Activated naive CD8-positive, alpha-beta T cell treated with anti-CD3 and anti-CD28 coated beads, Interleukin-2, amount 10 ng/mL, durations not matched to agents 7 days and 5 days (primary cell): ENCODE results near the gene CAPN11. TPM values are rescaled to one million over a fixed set of nuclear protein-coding genes. Genes with fewer than 3 reads are reported as not detected.
A peak's percentile ranks its signal among the peaks of the same experiment; 100 is the strongest.

ENCODE experiments used
- ATAC-seq: fragments of 150-1000 bp; cut with Tn5 transposase; one replicate; pipeline ENCODE4 v1.10.0; 2021; ENCODE audit warnings: low read depth, moderate library complexity
- POLR2A ChIA-PET: fragments of 350-600 bp; sonication (Branson Sonifier 250); formaldehyde crosslinking; loops from one replicate; lab custom pipeline; 2021; ENCODE audit warnings: antibody characterized with exemption; lab: Charles Lee
- DNase-seq: peaks from one replicate; pipeline ENCODE4 v3.0.0; 2021
- H3K27ac Mint-ChIP-seq: one replicate; pipeline ENCODE4 v1.8.0; 2022; ENCODE audit warnings: mild to moderate bottlenecking, mixed read lengths
- H3K27me3 Mint-ChIP-seq: one replicate; pipeline ENCODE4 v1.8.0; 2022; ENCODE audit warnings: mild to moderate bottlenecking, moderate library complexity, mixed read lengths
- H3K36me3 Mint-ChIP-seq: one replicate; pipeline ENCODE4 v1.8.0; 2021; ENCODE audit warnings: mild to moderate bottlenecking, mixed read lengths
- H3K4me1 Mint-ChIP-seq: one replicate; pipeline ENCODE4 v1.8.0; 2021; ENCODE audit warnings: mixed read lengths
- H3K4me3 Mint-ChIP-seq: one replicate; pipeline ENCODE4 v1.8.0; 2022; ENCODE audit warnings: mild to moderate bottlenecking, moderate library complexity, mixed read lengths
- H3K9me3 Mint-ChIP-seq: one replicate; pipeline ENCODE4 v1.8.0; 2021; ENCODE audit warnings: mixed read lengths
- total RNA-seq, 2 experiments: library from RNA; stranded (reverse); gene quantifications; one replicate each; pipeline ENCODE4 v1.2.3, GENCODE V29; 2021

Gene CAPN11
- total RNA-seq, 2 experiments from 2014 or later, result not detected

DNA sequence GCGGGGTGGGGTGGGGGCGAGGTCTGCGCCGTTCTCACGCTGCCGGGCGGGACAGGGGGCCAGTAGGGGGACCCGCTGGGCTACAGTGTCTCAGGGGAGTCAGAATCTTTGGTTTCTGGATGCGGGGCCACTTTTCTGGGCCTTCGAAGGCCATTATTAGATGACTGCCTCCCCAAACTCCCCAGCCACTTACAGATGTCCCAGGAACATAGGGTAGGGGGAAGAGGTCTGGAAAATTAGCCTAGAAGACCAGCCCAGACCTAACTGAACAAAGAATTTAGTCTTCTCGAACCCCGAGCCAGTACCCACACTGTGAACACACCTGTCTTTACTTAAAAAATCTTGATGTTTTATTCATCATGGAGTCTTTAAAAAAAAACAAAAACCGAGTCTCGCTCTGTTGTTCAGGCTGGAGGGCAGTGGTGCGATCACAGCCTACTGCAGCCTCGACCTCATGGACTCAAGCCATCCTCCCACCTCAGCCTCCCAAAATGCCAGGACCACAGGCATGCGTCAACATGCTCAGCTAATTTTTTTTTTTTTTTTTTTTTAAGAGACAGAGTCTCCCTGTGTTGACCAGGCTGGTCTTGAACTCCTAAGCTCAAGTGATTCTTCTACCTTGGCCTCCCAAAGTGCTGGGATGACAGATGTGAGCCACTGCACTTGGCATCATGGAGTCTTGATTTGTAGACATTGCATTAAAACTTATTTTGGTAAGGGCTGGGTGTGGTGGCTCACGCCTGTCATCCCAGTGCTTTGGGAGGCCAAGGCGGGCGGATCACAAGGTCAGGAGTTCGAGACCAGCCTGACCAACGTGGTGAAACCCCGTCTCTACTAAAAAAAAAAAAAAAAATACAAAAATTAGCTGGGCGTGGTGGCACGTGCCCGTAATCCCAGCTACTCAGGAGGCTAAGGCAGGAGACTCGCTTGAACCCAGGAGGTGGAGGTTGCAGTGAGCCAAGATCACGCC is 61.5 kb downstream of the CAPN11 start:
- POLR2A ChIA-PET, result interaction anchor here (0.6 to 1.3 kb wide), 2 partner anchors 27 to 42 kb away, joined by 4 read pairs; partner anchors contain the start of gene HSP90AB1
- H3K36me3 Mint-ChIP-seq, result no peaks in the 10 kb centered on the region

DNA sequence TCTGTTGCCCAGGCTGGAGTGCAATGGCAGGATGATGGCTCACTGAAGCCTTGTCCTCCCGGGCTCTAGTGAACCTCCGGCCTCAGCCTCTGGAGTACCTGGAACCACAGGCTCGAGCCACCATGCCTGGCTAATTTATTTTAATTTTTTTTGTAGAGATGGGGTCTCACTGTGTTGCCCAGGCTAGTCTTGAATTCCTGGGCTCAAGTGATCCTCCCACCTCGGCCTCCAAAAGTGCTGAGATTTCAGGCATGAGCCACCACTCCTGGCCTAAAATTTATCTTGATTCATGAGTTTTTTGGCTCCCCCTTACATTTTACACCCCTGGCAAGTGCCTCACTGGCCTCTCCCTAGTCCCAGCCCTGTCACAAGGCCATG is 62.3 kb downstream of the CAPN11 start:
- peaks cover 35% of the 10 kb centered on the region for H3K4me1 Mint-ChIP-seq
- H3K4me3 Mint-ChIP-seq, result no peak overlapping the region
- POLR2A ChIA-PET, result interaction anchor here (0.6 to 5.6 kb wide), 2 partner anchors 26 to 43 kb away, joined by 4 to 44 read pairs; partner anchors contain the start of gene HSP90AB1
- DNase-seq, result no peak
- H3K27me3 Mint-ChIP-seq, result peaks cover 11% of the 10 kb centered on the region
- H3K36me3 Mint-ChIP-seq, result no peaks in the 10 kb centered on the region
- H3K27ac Mint-ChIP-seq, result peak overlapping the region; percentile 12
- H3K9me3 Mint-ChIP-seq, result no peaks in the 10 kb centered on the region
- ATAC-seq, result no peak

More for the DNA sequence above, 61.5 kb downstream of the CAPN11 start:
- Mint-ChIP-seq H3K27me3 (peaks cover 11% of the 10 kb centered on the region), H3K27ac (no peak overlapping the region), H3K4me3 (no peak overlapping the region), H3K9me3 (no peaks in the 10 kb centered on the region), H3K4me1 (peaks cover 31% of the 10 kb centered on the region)
- ATAC-seq (no peak), DNase-seq (no peak)

DNA sequence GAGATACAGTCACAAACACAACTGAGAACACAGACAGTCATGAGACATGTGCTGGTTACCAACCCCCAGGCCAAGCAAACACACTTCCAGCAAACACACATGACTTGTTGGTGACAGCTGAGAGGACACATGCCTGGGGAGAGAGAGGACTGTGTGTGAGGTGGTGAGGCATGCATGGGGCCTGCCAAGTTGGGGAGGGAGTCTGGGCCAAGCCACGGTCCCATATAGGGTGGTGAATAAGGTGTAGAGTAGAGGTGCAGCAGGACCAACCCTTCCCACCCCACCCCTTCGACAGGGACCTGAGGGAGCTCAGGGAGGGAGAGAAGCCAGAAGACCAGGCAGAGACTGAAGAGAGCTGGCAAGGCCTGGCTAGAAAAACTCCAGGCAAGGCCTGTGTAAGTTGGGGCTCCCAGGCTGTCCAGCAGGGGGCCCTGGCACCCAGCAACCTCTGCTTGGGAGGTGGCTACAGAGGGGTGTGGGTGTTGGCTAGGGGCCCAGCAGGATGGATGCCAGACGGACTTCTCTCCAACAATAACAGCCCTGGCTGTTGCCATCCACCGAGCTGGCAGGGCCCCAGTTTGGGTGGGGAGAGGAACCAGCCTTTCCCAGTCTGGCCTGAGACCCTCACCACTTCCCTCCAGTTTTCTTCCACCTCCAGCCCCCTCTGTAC is 62.8 kb downstream of the CAPN11 start:
- POLR2A ChIA-PET, result interaction anchor here (5.6 kb wide), 1 partner anchor 26 kb away, joined by 44 read pairs; the partner anchor contains the start of gene HSP90AB1
- ATAC-seq, result peak; percentile 65
- H3K27ac Mint-ChIP-seq, result peak overlapping the region; percentile 12
- peaks cover 11% of the 10 kb centered on the region for H3K27me3 Mint-ChIP-seq
- H3K4me1 Mint-ChIP-seq, result peaks cover 37% of the 10 kb centered on the region
- peak; percentile 80 for DNase-seq
- no peaks in the 10 kb centered on the region for H3K36me3 Mint-ChIP-seq
- H3K4me3 Mint-ChIP-seq, result no peak overlapping the region
- H3K9me3 Mint-ChIP-seq, result no peaks in the 10 kb centered on the region

DNA sequence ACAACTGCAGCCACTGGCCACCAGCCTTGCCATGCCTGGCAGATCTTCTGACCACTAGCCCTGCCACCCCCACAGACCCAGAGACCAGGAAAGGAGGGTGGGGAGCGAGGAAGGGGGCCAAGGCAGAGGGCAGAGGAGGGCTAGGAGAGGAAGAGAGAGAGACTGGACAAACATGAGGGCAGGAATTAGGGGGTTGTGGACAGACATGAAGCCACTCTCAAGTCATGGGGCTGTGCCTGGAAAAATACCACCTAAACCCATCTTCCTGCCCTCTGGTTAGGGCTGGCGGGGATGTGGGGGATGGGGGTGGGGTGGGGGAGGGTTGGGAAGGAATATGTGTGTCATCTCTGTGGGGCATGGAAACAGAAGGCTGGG is 63.3 kb downstream of the CAPN11 start:
- H3K4me3 Mint-ChIP-seq, result no peak overlapping the region
- POLR2A ChIA-PET, result interaction anchor here (5.6 kb wide), 1 partner anchor 25 kb away, joined by 44 read pairs; the partner anchor contains the start of gene HSP90AB1
- no peak overlapping the region for H3K27ac Mint-ChIP-seq

DNA sequence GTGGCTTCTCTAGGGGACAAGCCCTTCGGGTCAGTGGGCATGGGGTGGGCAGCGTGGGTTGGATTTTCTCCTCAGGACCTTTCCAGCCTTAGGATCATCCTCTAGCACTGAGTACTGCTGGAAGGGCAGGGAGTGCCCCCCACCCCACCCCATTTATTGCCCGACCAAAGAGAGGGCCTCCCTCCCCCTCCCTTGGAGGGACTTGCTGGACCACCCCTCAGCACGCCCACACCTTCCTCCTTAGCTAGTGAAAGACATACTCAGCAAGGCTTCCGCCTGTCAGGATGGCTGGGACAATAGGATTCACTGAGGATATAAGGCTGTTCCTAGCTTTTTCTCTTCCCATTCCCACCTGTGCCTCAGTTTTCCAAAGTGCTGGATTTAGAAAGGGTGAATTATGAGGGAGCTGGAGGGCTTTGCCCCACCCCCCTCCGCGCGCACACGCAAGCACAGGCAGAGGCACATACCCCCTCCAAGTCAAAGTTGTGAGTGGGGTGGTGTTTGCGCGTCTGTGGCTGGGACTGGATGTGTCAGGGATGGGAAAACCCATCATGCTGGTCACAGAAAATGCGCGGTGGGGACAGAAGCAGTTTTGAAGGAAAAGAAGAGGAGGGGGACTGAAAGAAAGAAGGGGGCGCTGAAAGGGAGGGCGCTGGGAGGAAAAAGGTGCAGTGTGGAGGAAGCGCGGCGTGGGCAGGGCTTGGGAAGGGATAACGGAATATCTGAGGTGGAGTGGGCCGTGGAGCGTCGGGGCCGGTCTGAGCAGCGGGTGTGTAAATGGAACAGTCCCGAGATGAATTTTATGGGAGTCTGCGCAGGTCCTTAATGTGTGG is 64.1 kb downstream of the CAPN11 start:
- Mint-ChIP-seq H3K4me1 (peaks cover 40% of the 10 kb centered on the region), H3K27me3 (peaks cover 11% of the 10 kb centered on the region), H3K4me3 (peak overlapping the region; percentile 83), H3K36me3 (no peaks in the 10 kb centered on the region), H3K27ac (peak overlapping the region; percentile 85), H3K9me3 (no peaks in the 10 kb centered on the region)
- DNase-seq, result no peak
- POLR2A ChIA-PET, result interaction anchor here (0.6 to 5.6 kb wide), 4 partner anchors 11 to 24 kb away, joined by 4 to 44 read pairs (median 8); partner anchors contain the start of gene HSP90AB1
- ATAC-seq, result no peak

More for the DNA sequence above, 63.3 kb downstream of the CAPN11 start:
- DNase-seq, result no peak
- Mint-ChIP-seq H3K4me1 (peaks cover 40% of the 10 kb centered on the region), H3K36me3 (no peaks in the 10 kb centered on the region), H3K27me3 (peaks cover 11% of the 10 kb centered on the region), H3K9me3 (no peaks in the 10 kb centered on the region)
- no peak for ATAC-seq

DNA sequence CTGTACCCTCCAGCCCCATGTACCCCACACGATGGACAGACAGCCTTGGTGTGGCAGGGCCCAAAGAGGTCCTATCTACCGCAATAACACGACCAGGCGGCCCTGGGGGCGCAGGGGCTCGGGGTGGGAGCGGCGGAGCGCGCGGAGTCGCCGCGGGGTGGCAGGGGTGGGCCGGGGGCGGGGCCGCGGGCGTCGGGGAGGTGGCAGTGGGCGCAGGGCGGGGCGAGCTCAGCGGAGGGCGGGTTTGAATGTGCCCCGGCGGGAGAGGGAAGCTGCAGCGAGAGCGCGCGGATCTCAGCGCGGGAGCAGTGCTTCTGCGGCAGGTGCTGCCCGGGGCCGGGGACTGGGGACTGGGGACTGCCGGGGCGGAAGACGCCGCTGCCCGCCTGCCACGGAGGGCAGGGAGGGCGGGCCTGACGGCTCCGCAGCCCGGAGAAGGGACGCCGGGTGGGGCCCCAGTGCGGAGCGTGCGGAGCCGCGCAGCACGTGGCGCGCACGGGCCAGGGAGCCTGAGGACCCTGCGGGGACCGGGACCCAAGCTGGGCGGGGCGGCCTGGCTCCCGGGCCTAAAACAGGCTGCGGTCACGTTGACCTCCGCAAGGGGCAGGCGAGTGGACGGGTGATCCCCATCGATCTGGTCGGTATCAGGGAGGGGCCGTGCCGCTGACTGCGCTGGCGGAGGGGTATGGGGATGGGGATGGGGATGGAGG is 64.9 kb downstream of the CAPN11 start, which contains the start of gene SLC29A1:
Gene SLC29A1, plus strand, starts transcription at position 277 of the 710 bp plus-strand sequence. CDS start 3,719 bp downstream, outside the sequence.
- peak; percentile 86 for DNase-seq
- POLR2A ChIA-PET, result interaction anchor here (0.6 to 5.6 kb wide), 6 partner anchors 11 to 30 kb away, joined by 4 to 44 read pairs (median 6); partner anchors contain the start of gene HSP90AB1
- peak; percentile 79 for ATAC-seq
- Mint-ChIP-seq H3K9me3 (no peaks in the 10 kb centered on the region), H3K27me3 (peaks cover 6% of the 10 kb centered on the region), H3K4me3 (peak within 1 kb of the TSS; percentile 83), H3K4me1 (peaks cover 40% of the 10 kb centered on the region), H3K36me3 (no peaks in the 10 kb centered on the region), H3K27ac (peak within 1 kb of the TSS; percentile 85)

DNA sequence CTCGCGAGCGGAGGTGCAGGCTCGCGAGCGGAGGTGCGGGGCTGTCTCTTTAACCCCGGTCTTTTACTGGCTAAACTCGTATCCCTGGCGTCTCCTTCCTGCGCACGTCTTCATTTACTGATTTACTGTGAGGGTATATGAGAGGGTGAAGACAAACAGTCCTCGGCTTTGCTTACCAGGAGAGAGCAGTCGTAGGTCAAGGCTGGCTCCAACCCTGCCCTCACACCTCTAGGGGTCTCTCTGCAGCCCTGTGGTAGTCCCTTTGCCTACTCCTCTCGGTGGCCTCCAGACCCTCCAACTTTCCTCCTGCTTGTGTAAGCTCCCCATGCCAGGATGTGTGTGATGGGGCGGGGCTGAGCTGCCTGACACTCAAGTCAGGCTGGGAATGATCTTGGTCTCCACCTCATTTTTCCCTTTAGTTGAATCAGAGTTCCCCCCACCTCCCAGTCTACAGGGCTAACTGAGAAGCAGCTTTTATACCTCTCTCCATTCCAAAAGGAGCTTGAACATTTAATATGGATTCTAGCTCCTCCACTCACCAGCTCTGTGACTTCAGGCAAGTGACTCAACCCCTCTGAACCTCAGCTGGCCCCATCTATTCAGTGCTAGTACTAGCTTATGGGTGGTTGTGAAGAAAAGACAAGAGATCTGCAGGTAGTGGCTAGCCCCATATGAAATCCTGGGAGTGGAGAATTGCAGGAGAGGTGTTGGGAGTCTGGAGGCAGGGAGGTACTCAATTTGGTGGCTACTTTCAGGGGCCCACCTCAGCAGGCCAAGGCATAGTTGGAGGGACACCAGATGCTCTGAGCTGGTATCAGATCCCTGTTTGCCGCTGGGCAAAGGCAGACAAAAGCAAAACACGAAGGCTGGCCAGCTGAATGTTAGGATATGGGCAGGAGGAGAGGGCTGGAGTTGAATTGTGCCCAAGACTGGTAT is 65.7 kb downstream of the CAPN11 start:
- no peaks in the 10 kb centered on the region for H3K9me3 Mint-ChIP-seq
- H3K36me3 Mint-ChIP-seq, result no peaks in the 10 kb centered on the region
- peak overlapping the region; percentile 70 for H3K27ac Mint-ChIP-seq
- ATAC-seq (no peak), DNase-seq (peak; percentile 44)
- POLR2A ChIA-PET, result interaction anchor here (0.7 to 5.6 kb wide), 7 partner anchors 10 to 994 kb away, joined by 3 to 44 read pairs (median 4); partner anchors contain the start of gene HSP90AB1
- peaks cover 38% of the 10 kb centered on the region for H3K4me1 Mint-ChIP-seq
- H3K27me3 Mint-ChIP-seq, result no peaks in the 10 kb centered on the region
- peak overlapping the region; percentile 83 for H3K4me3 Mint-ChIP-seq

DNA sequence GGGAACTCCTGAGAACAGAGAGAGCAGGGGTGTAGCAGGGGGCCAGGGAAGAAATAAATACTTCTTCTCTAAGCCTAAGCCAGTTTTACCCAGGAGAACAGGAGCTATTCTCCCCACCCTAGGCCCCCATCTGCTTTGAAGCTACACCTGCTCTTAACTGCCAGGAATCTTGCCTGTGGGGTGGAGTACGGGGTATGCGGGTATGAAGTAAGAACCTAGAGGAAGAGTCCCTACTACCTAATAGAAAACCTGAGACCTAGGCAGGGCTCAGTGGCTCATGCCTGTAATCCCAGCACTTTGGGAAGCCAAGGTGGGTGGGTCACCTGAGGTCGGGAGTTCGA is 66.3 kb downstream of the CAPN11 start:
- no peaks in the 10 kb centered on the region for H3K27me3 Mint-ChIP-seq
- no peak overlapping the region for H3K27ac Mint-ChIP-seq
- peaks cover 38% of the 10 kb centered on the region for H3K4me1 Mint-ChIP-seq
- H3K9me3 Mint-ChIP-seq, result no peaks in the 10 kb centered on the region
- DNase-seq, result no peak
- ATAC-seq, result no peak
- POLR2A ChIA-PET, result interaction anchor here (0.7 to 5.6 kb wide), 6 partner anchors 9 to 995 kb away, joined by 3 to 44 read pairs (median 6); partner anchors contain the start of gene HSP90AB1
- H3K4me3 Mint-ChIP-seq, result peak overlapping the region; percentile 83
- H3K36me3 Mint-ChIP-seq, result no peaks in the 10 kb centered on the region

DNA sequence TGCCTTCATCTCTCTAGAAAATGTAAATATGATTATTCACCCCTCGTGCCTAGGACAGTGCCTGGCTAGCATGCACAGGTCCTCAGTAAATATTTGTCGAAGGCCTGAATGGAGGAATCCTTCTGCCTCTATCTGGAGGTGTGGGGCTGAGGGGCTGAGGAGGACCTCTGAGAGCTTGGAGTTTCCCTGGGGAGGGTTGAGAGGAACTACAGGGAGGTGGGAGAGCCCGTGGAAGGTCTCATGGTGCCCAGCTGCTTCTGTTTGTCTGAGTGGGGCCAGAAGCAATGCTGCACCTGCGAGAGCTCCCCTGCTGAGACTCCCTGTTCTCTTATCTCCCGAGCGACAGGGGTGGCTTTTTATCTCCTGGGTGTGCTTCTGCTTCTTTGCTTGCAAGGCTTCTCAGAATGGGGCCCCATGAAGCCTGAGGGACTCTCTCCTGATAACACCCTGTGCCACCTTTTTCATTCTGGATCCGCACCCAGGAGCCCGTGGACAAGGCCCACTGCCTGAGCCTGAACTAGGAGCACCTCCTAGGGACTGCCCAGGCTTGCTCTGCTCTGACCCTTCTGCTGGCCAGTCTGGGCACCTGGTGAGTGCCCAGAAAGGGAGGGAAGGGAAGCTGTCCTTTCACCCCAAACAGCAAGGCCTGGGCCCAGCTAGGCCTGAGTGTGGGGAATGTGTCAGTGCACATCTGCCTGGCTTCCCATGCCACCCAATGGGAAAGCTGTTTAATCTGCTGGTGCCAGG is 67.1 kb downstream of the CAPN11 start:
- Mint-ChIP-seq H3K4me3 (peak overlapping the region; percentile 19), H3K4me1 (peaks cover 38% of the 10 kb centered on the region), H3K27ac (no peak overlapping the region), H3K9me3 (no peaks in the 10 kb centered on the region), H3K36me3 (peaks cover under 1% of the 10 kb centered on the region), H3K27me3 (no peaks in the 10 kb centered on the region)
- POLR2A ChIA-PET, result interaction anchor here (0.7 to 5.6 kb wide), 3 partner anchors 12 to 995 kb away, joined by 3 to 44 read pairs (median 8); partner anchors contain the start of gene HSP90AB1
- ATAC-seq (no peak), DNase-seq (no peak)

DNA sequence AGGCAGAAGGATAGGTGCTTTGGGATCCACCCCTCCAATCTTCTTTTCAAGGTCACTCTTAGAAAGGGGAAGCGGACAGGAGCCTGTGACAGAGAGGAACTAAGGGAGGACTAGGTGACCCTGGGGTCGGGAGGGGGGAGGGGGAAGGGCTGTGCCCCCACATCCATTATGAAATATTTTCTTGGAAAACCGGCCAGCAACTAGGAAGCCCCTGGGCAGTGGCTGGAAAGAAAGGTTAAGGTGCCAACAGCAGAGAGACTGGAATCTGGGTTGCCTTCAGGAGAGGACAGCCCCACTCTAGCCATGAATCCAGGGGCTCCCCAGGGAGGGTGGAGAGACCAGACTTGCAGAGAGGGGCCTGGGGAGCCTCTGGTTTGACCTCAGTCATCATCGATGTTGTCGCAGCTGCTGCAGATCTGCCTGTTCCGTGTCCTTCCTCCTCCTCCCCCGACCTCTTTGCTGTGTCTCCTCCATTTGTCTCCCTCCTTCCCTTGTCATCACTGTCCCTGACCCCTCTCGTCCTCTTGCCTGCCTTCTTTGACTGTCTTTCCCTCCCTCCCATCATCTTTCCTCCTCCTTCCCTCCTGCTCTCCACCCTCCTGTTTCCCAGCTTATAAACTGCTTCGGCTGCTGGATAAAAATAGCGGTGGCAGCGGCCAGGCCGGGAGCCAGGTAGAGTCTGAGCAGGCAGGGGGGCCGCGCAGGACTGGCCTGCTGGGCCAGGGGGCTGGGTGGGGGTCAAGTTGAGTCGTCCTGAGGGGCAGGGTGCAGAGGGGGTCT is 67.9 kb downstream of the CAPN11 start:
- Mint-ChIP-seq H3K36me3 (peaks cover 5% of the 10 kb centered on the region), H3K27ac (no peak overlapping the region), H3K4me1 (peaks cover 34% of the 10 kb centered on the region), H3K4me3 (no peak overlapping the region), H3K27me3 (no peaks in the 10 kb centered on the region), H3K9me3 (no peaks in the 10 kb centered on the region)
- POLR2A ChIA-PET, result interaction anchor here (5.6 kb wide), 1 partner anchor 20 kb away, joined by 44 read pairs; the partner anchor contains the start of gene HSP90AB1
- ATAC-seq (no peak), DNase-seq (no peak)
